ENCODE results near the gene HDAC6. TPM values are rescaled to one million over a fixed set of nuclear protein-coding genes. Genes with fewer than 3 reads are reported as not detected.
A peak's percentile ranks its signal among the peaks of the same experiment; 100 is the strongest.
"Not testable (repeated sequence)": the region's sequence is repeated elsewhere in the genome, so short reads cannot be mapped to it uniquely, and the experiment has no call there.

Gene HDAC6
- total RNA-seq, 2 experiments from 2014 or later = 94.3 to 102 TPM

DNA sequence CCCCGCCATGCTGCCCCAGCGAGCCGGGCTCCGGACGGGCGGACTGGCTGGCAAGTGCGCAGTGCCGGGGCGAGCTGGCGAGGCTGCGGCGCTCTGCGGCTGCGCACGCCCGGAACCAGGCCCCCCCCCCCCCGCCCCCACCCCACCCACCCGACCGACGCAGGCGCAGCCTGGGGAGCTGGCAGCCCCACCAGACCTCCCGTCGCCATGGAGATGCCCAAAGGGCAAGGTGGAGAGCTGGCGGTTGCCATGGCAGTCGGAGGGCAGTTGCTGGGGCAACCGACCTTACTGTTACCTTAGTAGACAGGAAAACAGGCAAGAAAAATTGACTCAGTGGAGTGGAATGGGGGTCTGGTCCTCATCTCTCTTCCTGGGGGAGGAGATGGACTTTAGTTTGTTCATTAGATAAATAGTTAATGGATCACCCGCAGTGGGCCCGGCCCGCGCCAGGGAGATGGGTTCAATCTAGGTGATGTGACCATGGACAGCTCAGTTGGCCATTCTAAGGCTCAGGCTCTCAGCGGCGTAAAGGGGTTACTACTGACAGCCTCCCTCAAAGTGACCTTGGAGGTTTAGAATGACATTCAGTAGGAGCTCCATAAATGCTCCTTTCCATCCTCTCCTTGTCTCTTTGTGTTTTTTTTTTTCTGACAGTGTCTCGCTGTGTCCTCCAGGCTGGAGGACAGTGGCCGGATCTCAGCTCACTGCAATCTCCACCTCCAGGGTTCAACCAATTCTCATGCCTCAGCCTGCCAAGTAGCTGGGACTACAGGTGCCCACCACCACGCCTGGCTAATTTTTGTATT is 33.9 kb downstream of the HDAC6 start, which contains the start of gene PCSK1N:
TSS of gene PCSK1N (minus strand) at position 87 of the 806 bp plus-strand sequence. CDS start at position 9, 78 bp downstream.
- DNase-seq = no peak
- Mint-ChIP-seq H3K27me3 (peaks cover 40% of the 10 kb centered on the region), H3K27ac (peak within 1 kb of the TSS; percentile 57), H3K9me3 (no peaks in the 10 kb centered on the region), H3K4me1 (peaks cover 15% of the 10 kb centered on the region), H3K36me3 (ENCODE audit: low read depth) (peaks cover 2% of the 10 kb centered on the region), H3K4me3 (peak within 1 kb of the TSS; percentile 66)
- ChIA-PET POLR2A (no interaction called here), CTCF (interaction anchor here (1.1 kb wide), 1 partner anchor 10 kb away, joined by 3 read pairs; no protein-coding TSS in a partner anchor)

DNA sequence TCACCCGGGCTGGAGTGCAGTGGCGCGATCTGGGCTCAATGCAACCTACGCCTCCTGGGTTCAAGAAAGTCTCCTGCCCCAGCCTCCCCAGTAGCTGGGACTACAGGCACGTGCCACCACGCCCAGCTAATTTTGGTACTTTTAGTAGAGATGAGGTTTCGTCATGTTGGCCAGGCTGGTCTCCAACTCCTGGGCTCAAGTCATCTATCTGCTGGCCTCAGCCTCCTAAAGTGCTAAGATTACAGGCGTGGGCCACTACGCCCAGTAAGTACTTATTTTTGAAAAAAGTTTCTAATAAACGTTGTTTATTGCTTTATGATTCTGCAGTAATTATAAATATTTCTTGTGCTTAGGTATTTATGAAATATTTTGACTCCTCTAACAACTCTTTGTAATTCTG is 37.8 kb downstream of the HDAC6 start:
- Mint-ChIP-seq H3K27ac (no peak overlapping the region), H3K9me3 (no peaks in the 10 kb centered on the region), H3K27me3 (peaks cover 15% of the 10 kb centered on the region), H3K36me3 (ENCODE audit: low read depth) (peaks cover 1% of the 10 kb centered on the region), H3K4me3 (no peak overlapping the region), H3K4me1 (peaks cover 6% of the 10 kb centered on the region)
- ChIA-PET CTCF (no interaction called here), POLR2A (no interaction called here)
- DNase-seq = no peak

DNA sequence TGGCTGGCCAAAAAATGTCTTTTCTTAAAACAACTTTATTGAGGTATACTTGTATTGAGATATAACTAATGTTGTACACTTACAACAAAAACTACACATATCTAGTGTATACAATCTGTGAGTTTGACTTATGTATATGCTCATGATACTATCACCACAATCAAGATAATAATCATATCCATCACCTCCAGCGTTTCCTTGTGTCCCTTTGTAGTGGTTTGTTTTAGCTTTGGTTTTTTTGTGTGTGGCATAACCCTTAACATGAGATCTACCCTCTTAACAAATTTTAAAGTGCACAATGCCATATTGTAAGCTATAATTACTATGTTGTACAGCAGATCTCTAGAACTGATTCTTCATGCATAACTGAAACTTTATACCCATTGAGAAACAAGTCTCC is 47.0 kb downstream of the HDAC6 start:
- Mint-ChIP-seq H3K27ac (peak overlapping the region; percentile 33), H3K36me3 (ENCODE audit: low read depth) (no peaks in the 10 kb centered on the region), H3K27me3 (peaks cover 5% of the 10 kb centered on the region), H3K9me3 (no peaks in the 10 kb centered on the region), H3K4me3 (no peak overlapping the region), H3K4me1 (peaks cover 6% of the 10 kb centered on the region)
- CTCF ChIA-PET = no interaction called here
- POLR2A ChIA-PET = no interaction called here
- no peak for DNase-seq

DNA sequence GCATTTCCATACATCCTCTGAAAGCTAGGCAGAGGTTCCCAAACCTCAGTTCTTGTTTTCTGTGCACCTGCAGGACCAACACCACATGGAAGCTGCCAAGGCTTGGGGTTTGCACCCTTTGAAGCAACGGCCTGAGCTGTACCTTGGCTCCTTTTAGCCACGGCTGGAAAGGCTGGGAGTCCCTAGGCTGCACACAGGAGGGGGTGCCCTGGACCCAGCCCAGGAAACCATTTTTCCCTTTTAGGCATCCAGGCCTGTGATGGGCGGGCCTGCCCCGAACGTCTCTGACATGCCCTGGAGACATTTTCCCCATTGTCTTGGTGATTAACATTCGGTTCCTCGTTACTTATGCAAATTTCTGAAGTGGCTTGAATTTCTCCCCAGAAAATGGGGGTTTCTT is 51.0 kb downstream of the HDAC6 start:
- H3K36me3 Mint-ChIP-seq (ENCODE audit: low read depth) = no peaks in the 10 kb centered on the region
- DNase-seq = no peak
- no peak overlapping the region for H3K27ac Mint-ChIP-seq
- peaks cover 12% of the 10 kb centered on the region for H3K27me3 Mint-ChIP-seq
- H3K4me1 Mint-ChIP-seq = peaks cover 9% of the 10 kb centered on the region
- ChIA-PET CTCF (no interaction called here), POLR2A (no interaction called here)
- no peak overlapping the region for H3K4me3 Mint-ChIP-seq
- H3K9me3 Mint-ChIP-seq = no peaks in the 10 kb centered on the region

DNA sequence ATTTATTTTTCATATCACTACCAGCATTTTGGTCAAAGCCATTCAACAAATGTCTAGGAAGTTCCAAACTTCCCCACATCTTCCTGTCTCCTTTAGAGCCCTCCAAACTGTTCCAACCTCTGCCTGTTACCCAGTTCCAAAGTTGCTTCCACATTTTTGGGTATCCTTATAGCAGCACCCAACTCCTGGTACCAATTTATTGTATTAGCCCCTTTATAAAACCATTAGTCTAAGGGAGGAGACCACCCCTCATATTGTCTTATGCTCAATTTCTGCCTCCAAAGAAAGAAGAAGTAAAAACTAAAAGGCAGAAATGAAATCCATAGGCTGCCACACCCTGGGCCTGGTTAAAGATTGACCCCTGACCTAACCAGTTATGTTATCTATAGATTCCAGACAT is 51.6 kb downstream of the HDAC6 start:
- H3K4me1 Mint-ChIP-seq; H3K4me3 Mint-ChIP-seq; DNase-seq; H3K27ac Mint-ChIP-seq; H3K9me3 Mint-ChIP-seq; H3K36me3 Mint-ChIP-seq (ENCODE audit: low read depth); CTCF ChIA-PET; POLR2A ChIA-PET: not testable (repeated sequence)
- H3K27me3 Mint-ChIP-seq = peaks cover 12% of the 10 kb centered on the region

DNA sequence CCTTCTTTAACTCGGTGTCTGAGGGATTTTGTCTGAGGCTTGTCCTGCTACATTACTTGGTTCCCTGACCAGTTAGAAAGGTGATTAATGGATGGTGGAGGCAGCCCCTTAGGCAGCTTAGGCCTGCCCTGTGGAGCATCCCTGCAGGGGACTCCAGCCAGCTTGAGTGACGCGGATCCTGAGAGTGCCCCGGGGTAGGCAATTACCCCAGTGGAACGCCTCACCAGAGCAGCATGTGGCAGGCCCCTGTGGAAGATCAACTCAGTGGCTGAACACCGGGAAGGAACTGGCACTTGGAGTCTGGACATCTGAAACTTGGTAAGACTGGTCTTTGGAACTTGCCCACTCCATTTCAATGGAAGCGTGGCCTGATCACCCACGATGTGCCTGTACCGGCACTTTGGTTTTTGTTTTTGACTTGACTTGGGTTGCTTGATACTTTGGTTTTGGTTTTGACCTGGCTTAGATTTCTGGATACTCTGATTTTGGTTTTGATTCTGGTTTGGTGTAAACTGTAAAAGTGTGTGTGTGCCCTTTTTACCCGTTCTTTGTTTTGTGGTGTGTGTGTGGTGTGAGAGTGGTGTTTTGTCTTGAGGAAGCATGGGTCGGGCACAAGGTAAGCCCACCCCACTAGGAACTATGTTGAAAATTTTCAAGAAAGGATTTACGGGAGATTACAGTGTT is 52.4 kb downstream of the HDAC6 start:
- H3K9me3 Mint-ChIP-seq; CTCF ChIA-PET; H3K27me3 Mint-ChIP-seq; H3K27ac Mint-ChIP-seq; H3K4me1 Mint-ChIP-seq; H3K4me3 Mint-ChIP-seq; DNase-seq; POLR2A ChIA-PET; H3K36me3 Mint-ChIP-seq (ENCODE audit: low read depth): not testable (repeated sequence)

DNA sequence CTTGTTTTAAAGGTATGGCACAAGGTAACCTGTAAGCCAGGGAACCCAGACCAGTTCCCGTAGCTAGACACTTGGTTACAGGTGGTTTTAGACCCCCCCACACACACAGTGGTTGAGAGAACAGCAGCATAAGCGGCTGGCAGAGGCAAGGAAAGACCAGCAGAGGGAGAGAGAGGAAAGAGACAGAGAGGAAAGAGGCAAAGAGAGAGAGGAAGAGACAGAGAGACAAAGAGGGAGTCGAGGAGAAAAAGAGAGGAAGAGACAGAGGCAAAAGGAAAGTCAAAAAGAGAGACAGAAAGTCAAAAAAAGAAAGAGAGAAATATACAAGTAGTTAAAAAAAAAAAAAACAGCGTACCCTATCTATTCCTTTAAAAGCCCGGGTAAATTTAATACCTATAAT is 53.0 kb downstream of the HDAC6 start:
- peak; percentile 7 for DNase-seq
- no peak overlapping the region for H3K4me3 Mint-ChIP-seq
- no peak overlapping the region for H3K27ac Mint-ChIP-seq
- ChIA-PET POLR2A (no interaction called here), CTCF (no interaction called here)
- H3K9me3 Mint-ChIP-seq = no peaks in the 10 kb centered on the region
- H3K36me3 Mint-ChIP-seq (ENCODE audit: low read depth) = no peaks in the 10 kb centered on the region
- peaks cover 9% of the 10 kb centered on the region for H3K27me3 Mint-ChIP-seq
- H3K4me1 Mint-ChIP-seq = peaks cover 3% of the 10 kb centered on the region

DNA sequence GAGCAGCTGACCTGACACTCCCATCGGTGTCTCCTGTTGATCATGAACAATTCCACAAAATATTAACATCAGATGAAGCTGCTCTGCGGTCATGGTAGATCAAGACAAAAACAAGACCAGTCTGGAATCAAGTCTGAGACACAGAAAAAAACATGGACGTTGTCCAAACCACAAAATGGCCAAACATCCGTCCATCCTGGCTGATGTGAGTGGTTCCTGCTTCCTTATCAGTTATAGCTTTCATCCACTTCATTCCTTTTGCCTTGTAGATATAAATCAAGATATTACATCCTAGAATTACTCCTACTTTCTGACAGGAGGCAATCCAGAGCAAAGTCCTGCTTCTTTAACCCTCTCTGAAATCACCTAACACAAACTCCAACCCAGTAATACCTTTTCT is 62.3 kb downstream of the HDAC6 start:
- ChIA-PET POLR2A (no interaction called here), CTCF (no interaction called here)
- H3K27ac Mint-ChIP-seq = no peak overlapping the region
- no peaks in the 10 kb centered on the region for H3K9me3 Mint-ChIP-seq
- no peak overlapping the region for H3K4me3 Mint-ChIP-seq
- no peaks in the 10 kb centered on the region for H3K36me3 Mint-ChIP-seq (ENCODE audit: low read depth)
- peaks cover 1% of the 10 kb centered on the region for H3K27me3 Mint-ChIP-seq
- no peak for DNase-seq
- no peaks in the 10 kb centered on the region for H3K4me1 Mint-ChIP-seq

DNA sequence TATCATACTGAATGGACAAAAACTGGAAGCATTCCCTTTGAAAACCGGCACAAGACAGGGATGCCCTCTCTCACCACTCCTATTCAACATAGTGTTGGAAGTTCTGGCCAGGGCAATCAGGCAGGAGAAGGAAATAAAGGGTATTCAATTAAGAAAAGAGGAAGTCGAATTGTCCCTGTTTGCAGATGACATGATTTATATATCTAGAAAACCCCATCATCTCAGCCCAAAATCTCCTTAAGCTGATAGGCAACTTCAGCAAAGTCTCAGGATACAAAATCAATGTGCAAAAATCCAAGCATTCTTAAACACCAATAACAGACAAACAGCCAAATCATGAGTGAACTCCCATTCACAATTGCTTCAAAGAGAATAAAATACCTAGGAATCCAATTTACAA is 70.2 kb downstream of the HDAC6 start:
- CTCF ChIA-PET; H3K36me3 Mint-ChIP-seq (ENCODE audit: low read depth); H3K27ac Mint-ChIP-seq: not testable (repeated sequence)

More for the DNA sequence above, 70.2 kb downstream of the HDAC6 start:
- H3K9me3 Mint-ChIP-seq, H3K4me3 Mint-ChIP-seq, H3K4me1 Mint-ChIP-seq, POLR2A ChIA-PET, DNase-seq, H3K27me3 Mint-ChIP-seq: not testable (repeated sequence)

Other genes with a start within 250 kb of the HDAC6 start
- 100 to 1,000 TPM; 270 to 289 TPM for gene RBM3, start 227.6 kb upstream of the HDAC6 start, total RNA-seq
- 10 to 100 TPM; 37.8 to 44.5 TPM for gene WDR13, start 204.6 kb upstream of the HDAC6 start, total RNA-seq
- gene WAS, start 118.3 kb upstream of the HDAC6 start, total RNA-seq = 100 to 1,000 TPM; 165 to 177 TPM
- gene SUV39H1, start 105.3 kb upstream of the HDAC6 start, total RNA-seq = 10 to 100 TPM; 33.4 to 33.6 TPM
- gene GLOD5, start 40.3 kb upstream of the HDAC6 start, total RNA-seq = not detected
- not detected for gene GATA1, start 15.5 kb upstream of the HDAC6 start, total RNA-seq
- not detected for gene ERAS, start 24.4 kb downstream of the HDAC6 start, total RNA-seq
- gene PCSK1N, start 33.5 kb downstream of the HDAC6 start, total RNA-seq = under 1 TPM; 0.33 to 0.40 TPM
- gene TIMM17B, start 95.7 kb downstream of the HDAC6 start, total RNA-seq = 10 to 100 TPM; 39.9 to 45.8 TPM
- gene PQBP1, start 95.9 kb downstream of the HDAC6 start, total RNA-seq = 10 to 100 TPM; 69.4 to 77.6 TPM
- 10 to 100 TPM; 14.0 to 16.8 TPM for gene SLC35A2, start 109.6 kb downstream of the HDAC6 start, total RNA-seq
- gene PIM2, start 117.0 kb downstream of the HDAC6 start, total RNA-seq = 100 to 1,000 TPM; 152 to 154 TPM
- gene OTUD5, start 155.5 kb downstream of the HDAC6 start, total RNA-seq = 10 to 100 TPM; 49.0 to 54.1 TPM
- gene KCND1, start 169.8 kb downstream of the HDAC6 start, total RNA-seq = 1 to 10 TPM; 2.9 to 3.6 TPM
- gene GRIPAP1, start 200.2 kb downstream of the HDAC6 start, total RNA-seq = 10 to 100 TPM; 73.2 to 91.2 TPM
- gene TFE3, start 241.3 kb downstream of the HDAC6 start, total RNA-seq = 10 to 100 TPM; 25.7 to 26.8 TPM

All from activated CD4-positive, alpha-beta T cell treated with anti-CD3 and anti-CD28 coated beads, Interleukin-2, amount 10 ng/mL, durations not matched to agents 7 days and 5 days (primary cell).